ENCODE data around the gene SREBF1. TPM values are rescaled to one million over a fixed set of nuclear protein-coding genes. Genes with fewer than 3 reads are reported as not detected.

The SREBF1 gene
- total and polyA plus RNA-seq, 2 of the 8 experiments (the other 6 are each of a cell fraction or from before 2014, with no cell fraction given): 28.6 to 70.8 TPM

DNA sequence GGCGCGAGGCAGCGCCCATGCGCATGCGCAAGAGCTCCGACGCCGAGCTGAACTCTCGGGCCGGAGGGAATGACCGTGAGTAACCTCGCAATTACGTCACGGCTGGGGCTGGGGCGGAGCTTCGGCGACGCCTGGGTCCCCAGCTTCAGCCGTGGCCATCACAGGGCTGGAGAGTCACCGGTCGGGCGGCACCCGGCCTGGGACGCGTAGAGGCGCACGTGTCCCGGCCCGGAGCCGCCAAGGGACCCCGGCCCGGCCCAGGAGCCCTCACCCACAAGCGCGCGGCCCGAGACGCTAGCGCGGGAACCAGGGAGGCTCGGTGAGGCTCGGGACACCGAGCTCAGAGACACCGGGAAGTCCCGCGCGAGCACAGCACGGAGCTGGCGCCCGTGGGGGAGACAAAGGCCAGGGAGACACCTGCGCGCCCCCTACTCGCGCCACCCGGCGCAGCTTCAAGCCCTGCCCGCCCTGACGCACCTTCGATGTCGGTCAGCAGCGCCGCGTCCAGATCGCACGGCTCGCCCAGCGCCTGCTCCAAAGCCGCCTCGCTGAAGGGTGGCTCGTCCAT lies 452 bp downstream of the SREBF1 start:
- Histone ChIP-seq H2BK120ac (replicated peaks; ENCODE audit: low read depth, low read length) (no peak overlapping the region), H2AK5ac (ENCODE audit: low read depth, low read length) (peak overlapping the region; percentile 93), H3K14ac (ENCODE audit: insufficient read length) (no peak overlapping the region), H4K91ac (replicated peaks; ENCODE audit: insufficient read length, low read length) (peak overlapping the region; percentile 95), H2AFZ (ENCODE audit: low read length) (no peak overlapping the region), H3K9me3 (ENCODE audit: insufficient read depth in 2 of 2, low read depth in 1 of 2, low read length in 1 of 2) (no peaks in the 10 kb centered on the region), H3K4me1 (replicated peaks in 1 of 4; ENCODE audit: control insufficient read depth in 3 of 4, insufficient read depth in 4 of 4, low read length in 3 of 4) (peaks cover 19 to 48% (median 39%) of the 10 kb centered on the region in 4 experiments), H4K8ac (ENCODE audit: extremely low read depth, insufficient read depth, low read length) (peak overlapping the region; percentile 98), H3K27me3 (replicated peaks in 1 of 4; ENCODE audit: control insufficient read depth in 3 of 4, extremely low read depth in 1 of 4, insufficient read depth in 3 of 4, low read length in 3 of 4) (no peaks in the 10 kb centered on the region), H3K56ac (replicated peaks; ENCODE audit: insufficient read length, low read depth, low read length) (peak overlapping the region; percentile 86), H2BK20ac (ENCODE audit: low read length) (no peak overlapping the region), H4K20me1 (replicated peaks in 1 of 2; ENCODE audit: control insufficient read depth in 1 of 2, insufficient read depth in 2 of 2, low read length in 2 of 2) (peaks cover 22% of the 10 kb centered on the region in 2 experiments), H3K4ac (replicated peaks; ENCODE audit: insufficient read length, low read depth, low read length) (peak overlapping the region; percentile 69), H2BK12ac (ENCODE audit: low read depth, low read length) (peak overlapping the region; percentile 97; the same call in 1 of the 2 replicates), H2BK15ac (ENCODE audit: low read length) (no peak overlapping the region), H3K79me1 (ENCODE audit: low read depth, low read length) (peaks cover 11% of the 10 kb centered on the region), H3K4me3 (ENCODE audit: extremely low read depth in 1 of 4, insufficient read depth in 2 of 4, low read depth in 3 of 4, low read length in 4 of 4) (peak overlapping the region; percentile 81 to 99 (median 96)), H3K4me2 (ENCODE audit: insufficient read depth in 1 of 2, low read depth in 2 of 2, low read length in 2 of 2) (peak overlapping the region; percentile 79 to 86), H3K79me2 (ENCODE audit: control insufficient read depth in 1 of 2, insufficient read depth in 2 of 2, low read length in 2 of 2) (peaks cover 26 to 43% of the 10 kb centered on the region in 2 experiments), H3K36me3 (ENCODE audit: control insufficient read depth in 2 of 4, insufficient read depth in 4 of 4, low read length in 3 of 4) (peaks cover 0 to 10% (median under 1%) of the 10 kb centered on the region in 4 experiments; a peak in 4 of 8 replicates), H3K23ac (ENCODE audit: insufficient read length) (no peak overlapping the region), H2BK5ac (ENCODE audit: low read depth, low read length) (peak overlapping the region; percentile 99), H4K5ac (ENCODE audit: insufficient read length, low read depth, low read length) (peak overlapping the region; percentile 63), H3K9ac (replicated peaks in 1 of 4; ENCODE audit: extremely low read depth in 1 of 4, low read depth in 3 of 4, low read length in 3 of 4) (peak overlapping the region; percentile 96 to 99 (median 99)), H3K18ac (ENCODE audit: extremely low read depth, low read length) (peak overlapping the region; percentile 99), H3K23me2 (ENCODE audit: low read depth, low read length) (peaks cover 15% of the 10 kb centered on the region), H3K27ac (ENCODE audit: low read depth, low read length) (peak overlapping the region; percentile 93)
- no peak for FAIRE-seq
- peak; percentile 89 to 99 for DNase-seq (ENCODE audit: low read depth in 1 of 2, low spot score in 2 of 2)
- WGBS, 2 experiments (ENCODE audit: extremely low coverage in 1 of 2, insufficient coverage in 1 of 2, insufficient read length in 1 of 2, insufficient replicate concordance in 2 of 2, low coverage in 1 of 2, low lambda C conversion rate in 2 of 2, missing lambda C conversion rate in 1 of 2): 2% methylated on average over 64 of the region's 69 CpGs; no CpG with 5 or more reads in 1 of the 2 experiments
- CTCF ChIA-PET (ENCODE audit: partially characterized antibody): interaction anchor here (0.9 to 6.6 kb wide), 6 partner anchors 9 to 24 kb away, joined by 5 to 66 read pairs (median 8); no protein-coding TSS in a partner anchor
- POLR2A ChIA-PET (ENCODE audit: partially characterized antibody): interaction anchor here (0.7 to 18.4 kb wide), 35 partner anchors 9 to 342 kb away, joined by 3 to 532 read pairs (median 5); no protein-coding TSS in a partner anchor
- TF ChIP-seq TBP (IDR thresholded peaks at IDR 0.05; ENCODE audit: low read depth, low read length): peak; percentile 95
